ENCODE measurements around the gene OR52M1.

GRCh38 chr11:4543561-4543960 lies 1.4 kb upstream of the OR52M1 start:
- TF ChIP-seq POLR2AphosphoS5 (IDR thresholded peaks at IDR 0.05) (no peak), EP300 (IDR thresholded peaks at IDR 0.05; ENCODE audit: low read depth) (no peak)

Data from transverse colon (tissue), 3 donors.